Dendritic cell treated with granulocyte-macrophage colony-stimulating factor and Interleukin-4, amounts not matched to agents 40 ng/mL and 50 ng/mL, for 4 days (primary cell): ENCODE data around the gene RHBDD1.

Source experiments
- H3K27ac Mint-ChIP-seq: one replicate; pipeline ENCODE4 v1.8.0; 2022; ENCODE audit warnings: mild to moderate bottlenecking, mixed read lengths
- H3K27me3 Mint-ChIP-seq: one replicate; pipeline ENCODE4 v1.8.0; 2022; ENCODE audit warnings: mild to moderate bottlenecking, mixed read lengths
- H3K36me3 Mint-ChIP-seq: one replicate; pipeline ENCODE4 v1.8.0; 2022; ENCODE audit warnings: low read depth, mixed read lengths
- H3K4me1 Mint-ChIP-seq: one replicate; pipeline ENCODE4 v1.8.0; 2022; ENCODE audit warnings: low read depth, mixed read lengths
- H3K4me3 Mint-ChIP-seq: one replicate; pipeline ENCODE4 v1.8.0; 2022; ENCODE audit warnings: mild to moderate bottlenecking, moderate library complexity, mixed read lengths
- H3K9me3 Mint-ChIP-seq: one replicate; pipeline ENCODE4 v1.8.0; 2022; ENCODE audit warnings: mixed read lengths
- intact Hi-C: fragments of 100-400 bp; cut with micrococcal nuclease; formaldehyde crosslinking; loops from one replicate; pipeline ENCODE4 v1.15.0; 2022

RHBDD1 gene

DNA sequence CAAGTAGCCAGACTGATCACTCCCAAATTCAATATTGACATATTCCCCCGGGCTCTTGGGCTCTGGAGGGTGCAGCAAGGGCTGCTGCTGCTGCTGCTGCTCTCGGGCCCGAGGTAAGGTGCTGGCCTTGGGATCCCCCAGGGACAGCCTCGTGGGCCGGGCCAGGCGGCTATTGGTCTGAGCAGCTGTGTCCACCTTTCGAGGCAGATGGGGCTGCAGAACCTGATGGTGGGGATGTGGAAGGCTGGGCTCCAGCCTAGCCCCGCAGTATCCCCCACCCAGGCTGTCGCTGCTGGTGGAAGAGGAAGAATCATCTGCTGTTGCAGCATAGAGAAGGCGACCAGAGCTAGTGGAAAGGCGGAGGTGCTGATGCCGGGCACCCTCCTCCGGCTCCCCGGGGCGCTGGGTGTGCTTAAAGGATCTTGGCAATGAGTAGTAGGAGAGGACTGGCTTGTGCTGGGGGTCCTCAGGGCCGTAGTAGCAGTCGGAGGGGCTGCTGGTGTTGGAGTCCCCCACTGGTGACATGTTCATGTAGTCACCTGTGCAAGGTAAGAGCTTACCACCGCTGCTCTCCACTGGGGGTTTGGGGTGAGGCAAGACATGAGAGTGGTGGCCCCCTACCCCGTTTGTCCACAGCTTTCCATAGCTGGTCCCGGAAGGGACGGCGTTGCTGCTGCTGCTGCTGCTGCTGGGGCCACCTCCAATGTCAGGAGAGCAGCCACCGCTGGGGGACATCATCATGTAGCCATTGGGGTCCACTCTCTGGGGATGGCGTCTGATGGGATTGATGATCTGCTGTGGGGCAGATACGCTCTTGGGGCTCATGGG is 39.6 kb upstream of the RHBDD1 start:
- Mint-ChIP-seq H3K27ac (no peak overlapping the region), H3K36me3 (peaks cover 5% of the 10 kb centered on the region), H3K4me1 (peaks cover 34% of the 10 kb centered on the region), H3K9me3 (no peaks in the 10 kb centered on the region), H3K4me3 (no peak overlapping the region), H3K27me3 (peaks cover 61% of the 10 kb centered on the region)
- intact Hi-C loops = no loop called here

DNA sequence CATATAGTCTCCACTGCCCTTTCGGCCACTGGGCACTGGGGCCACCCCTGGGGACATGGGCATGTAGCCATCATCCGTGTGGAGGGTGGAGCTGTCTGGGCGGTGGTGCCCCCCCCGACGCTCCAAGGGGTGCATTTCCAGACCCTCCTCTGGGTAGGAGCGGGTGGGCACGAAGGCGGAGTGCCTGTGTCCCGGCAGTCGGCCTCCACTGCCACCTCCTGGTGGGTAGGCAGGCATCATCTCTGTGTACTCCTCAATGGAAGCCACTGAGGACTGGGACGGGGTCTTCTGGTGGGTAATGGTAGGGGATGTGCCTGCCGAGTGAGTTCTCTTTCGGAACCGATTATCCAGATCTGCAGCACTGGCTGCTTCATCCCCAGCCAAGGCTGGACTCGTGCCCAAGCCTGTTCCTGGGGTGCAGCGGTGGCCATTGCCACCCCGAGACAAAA is 39.0 kb upstream of the RHBDD1 start:
- no peak overlapping the region for H3K4me3 Mint-ChIP-seq
- H3K4me1 Mint-ChIP-seq = peaks cover 38% of the 10 kb centered on the region
- H3K36me3 Mint-ChIP-seq = no peaks in the 10 kb centered on the region
- no peaks in the 10 kb centered on the region for H3K9me3 Mint-ChIP-seq
- H3K27me3 Mint-ChIP-seq = peaks cover 66% of the 10 kb centered on the region
- H3K27ac Mint-ChIP-seq = no peak overlapping the region
- intact Hi-C loops = no loop called here

DNA sequence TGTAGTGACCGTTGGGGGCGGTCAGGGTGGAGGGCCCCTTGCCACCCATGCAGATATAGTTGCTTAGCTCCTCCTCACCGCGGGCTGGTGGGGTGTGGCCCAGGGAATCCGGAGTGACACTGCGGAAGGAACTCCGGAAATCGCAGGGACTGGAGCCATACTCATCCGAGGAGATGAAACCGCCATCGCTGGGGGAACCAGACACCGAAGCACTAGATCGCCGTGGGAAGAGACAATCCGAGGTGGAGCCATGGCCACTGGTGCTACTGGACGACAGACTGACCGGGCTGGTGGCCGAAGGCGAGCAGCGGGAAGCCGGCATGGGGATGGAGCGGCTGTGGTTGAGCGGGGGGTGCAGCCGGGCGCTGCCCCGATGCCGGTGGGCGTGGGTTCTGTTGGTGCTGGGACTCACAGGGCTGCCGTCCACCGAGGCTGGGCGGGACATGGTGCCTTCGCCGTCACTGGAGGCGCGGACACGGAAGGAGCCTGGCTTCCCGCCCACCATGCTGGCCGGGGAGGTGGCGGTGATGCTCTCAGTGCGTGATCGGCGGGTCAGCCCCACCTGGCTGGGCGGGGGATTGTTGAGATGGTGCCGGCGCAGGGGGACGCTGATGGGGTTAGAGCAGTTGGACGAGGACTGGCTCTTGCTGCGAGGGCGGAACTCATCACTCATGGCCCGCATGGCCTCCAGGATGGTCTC is 38.4 kb upstream of the RHBDD1 start:
- intact Hi-C loops = no loop called here
- Mint-ChIP-seq H3K9me3 (no peaks in the 10 kb centered on the region), H3K4me1 (peaks cover 33% of the 10 kb centered on the region), H3K36me3 (no peaks in the 10 kb centered on the region), H3K27ac (no peak overlapping the region), H3K27me3 (peaks cover 62% of the 10 kb centered on the region), H3K4me3 (peak overlapping the region; percentile 2)

DNA sequence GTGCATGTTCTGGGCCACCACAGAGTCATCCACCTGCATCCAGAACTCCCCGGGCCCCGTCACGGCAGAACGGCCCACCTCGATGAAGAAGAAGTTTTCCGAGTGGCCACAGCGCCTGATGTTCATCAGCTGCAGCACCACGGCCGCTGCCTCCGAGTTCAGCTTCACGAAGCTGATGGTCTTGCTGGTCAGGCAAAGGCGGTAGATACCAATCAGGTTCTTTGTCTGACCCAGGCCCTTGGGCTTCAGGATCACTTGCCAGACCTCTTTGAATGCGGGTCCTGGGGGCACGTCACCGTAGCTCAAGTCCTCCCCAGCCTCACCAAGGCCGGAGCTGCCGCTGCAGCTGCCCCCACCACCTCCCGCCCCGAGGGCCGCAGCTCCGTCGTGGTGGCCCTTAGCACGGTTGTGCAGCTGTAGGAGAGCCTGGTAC is 37.8 kb upstream of the RHBDD1 start:
- Mint-ChIP-seq H3K9me3 (no peaks in the 10 kb centered on the region), H3K27ac (no peak overlapping the region), H3K27me3 (peaks cover 63% of the 10 kb centered on the region), H3K4me1 (peaks cover 32% of the 10 kb centered on the region), H3K4me3 (no peak overlapping the region), H3K36me3 (no peaks in the 10 kb centered on the region)
- intact Hi-C loops = no loop called here

DNA sequence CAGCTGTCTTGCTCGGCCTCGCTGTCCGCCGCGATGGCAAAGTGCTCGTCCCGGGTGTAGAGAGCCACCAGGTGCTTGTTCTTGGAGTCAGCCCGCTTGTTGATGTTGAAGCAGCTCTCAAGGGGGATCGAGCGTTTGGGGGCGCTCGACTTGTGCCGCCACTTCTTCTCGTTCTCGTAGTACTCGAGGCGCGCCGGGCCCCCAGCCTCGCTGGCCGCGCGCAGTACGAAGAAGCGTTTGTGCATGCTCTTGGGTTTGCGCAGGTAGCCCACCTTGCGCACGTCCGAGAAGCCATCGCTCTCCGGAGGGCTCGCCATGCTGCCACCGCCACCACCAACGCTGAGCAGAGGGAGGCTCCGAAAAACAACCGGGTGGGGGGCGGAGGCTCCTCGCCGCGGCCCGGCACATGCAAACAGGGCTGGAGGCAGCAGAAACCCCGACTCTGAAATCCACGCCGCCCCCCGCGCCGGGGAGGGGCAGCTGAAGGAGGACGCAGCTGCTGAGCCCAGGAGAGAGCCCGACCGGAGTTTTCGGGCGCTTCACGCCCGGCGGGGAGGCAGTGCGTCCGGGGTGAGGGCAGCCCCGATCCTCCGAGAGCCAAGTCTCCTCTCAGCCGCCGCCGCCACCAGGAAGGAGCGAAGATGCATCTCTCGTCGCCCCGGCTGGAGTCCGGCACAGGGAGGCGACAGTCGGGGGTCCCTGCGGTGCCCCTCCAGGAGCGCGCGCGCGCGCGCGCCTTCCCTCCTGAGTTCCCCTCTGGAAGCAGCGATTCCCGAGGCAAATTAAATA is 37.2 kb upstream of the RHBDD1 start:
- no peaks in the 10 kb centered on the region for H3K9me3 Mint-ChIP-seq
- no peaks in the 10 kb centered on the region for H3K36me3 Mint-ChIP-seq
- no peak overlapping the region for H3K27ac Mint-ChIP-seq
- H3K4me3 Mint-ChIP-seq = peak overlapping the region; percentile 75
- peaks cover 32% of the 10 kb centered on the region for H3K4me1 Mint-ChIP-seq
- peaks cover 67% of the 10 kb centered on the region for H3K27me3 Mint-ChIP-seq
- intact Hi-C loops = no loop called here

DNA sequence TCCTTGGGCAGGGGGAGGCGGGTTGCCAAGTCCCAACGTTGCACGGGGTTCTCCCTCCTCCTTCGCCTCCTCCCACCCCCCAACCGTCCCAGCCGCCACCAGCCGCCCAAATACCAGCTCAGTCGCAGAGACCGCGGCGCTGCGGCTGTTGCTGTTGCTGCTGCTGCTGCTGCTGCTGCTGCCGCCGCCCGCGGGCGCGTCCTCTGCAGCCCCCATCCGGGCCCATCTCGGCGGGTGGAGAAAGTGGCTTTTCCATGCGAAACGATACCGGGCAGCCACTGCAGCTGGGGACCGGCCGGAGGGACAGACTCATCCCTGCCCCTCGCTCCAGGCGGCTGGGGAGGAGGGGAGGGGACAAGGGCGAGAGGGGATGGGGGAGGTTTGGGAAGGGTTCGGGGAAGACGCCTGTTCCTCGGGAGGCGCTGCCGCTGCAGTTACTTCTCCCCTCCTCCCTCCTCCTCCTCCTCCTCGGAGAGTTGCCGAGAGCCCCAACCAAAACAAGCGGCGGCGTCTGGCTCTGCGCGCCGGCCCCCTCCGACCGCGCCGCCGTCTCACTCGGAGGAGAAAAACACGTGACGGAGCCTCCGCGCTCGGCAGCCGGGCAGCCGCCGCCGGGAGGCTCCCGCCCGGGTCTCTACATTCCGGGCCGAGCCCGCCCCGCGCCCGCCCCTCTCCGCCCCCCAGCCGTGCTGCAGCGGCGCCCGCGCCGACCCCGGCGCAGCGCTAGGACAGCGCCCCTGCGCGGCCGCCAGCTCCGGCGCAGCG is 36.5 kb upstream of the RHBDD1 start, which contains the start of gene IRS1:
Gene IRS1, minus strand, starts transcription at position 610 of the 765 bp plus-strand sequence. CDS start 1,082 bp downstream, outside the sequence.
- intact Hi-C loops = no loop called here
- Mint-ChIP-seq H3K27me3 (peaks cover 68% of the 10 kb centered on the region), H3K4me3 (peak within 1 kb of the TSS; percentile 75), H3K9me3 (no peaks in the 10 kb centered on the region), H3K36me3 (no peaks in the 10 kb centered on the region), H3K27ac (no peak within 1 kb of the TSS), H3K4me1 (peaks cover 32% of the 10 kb centered on the region)

DNA sequence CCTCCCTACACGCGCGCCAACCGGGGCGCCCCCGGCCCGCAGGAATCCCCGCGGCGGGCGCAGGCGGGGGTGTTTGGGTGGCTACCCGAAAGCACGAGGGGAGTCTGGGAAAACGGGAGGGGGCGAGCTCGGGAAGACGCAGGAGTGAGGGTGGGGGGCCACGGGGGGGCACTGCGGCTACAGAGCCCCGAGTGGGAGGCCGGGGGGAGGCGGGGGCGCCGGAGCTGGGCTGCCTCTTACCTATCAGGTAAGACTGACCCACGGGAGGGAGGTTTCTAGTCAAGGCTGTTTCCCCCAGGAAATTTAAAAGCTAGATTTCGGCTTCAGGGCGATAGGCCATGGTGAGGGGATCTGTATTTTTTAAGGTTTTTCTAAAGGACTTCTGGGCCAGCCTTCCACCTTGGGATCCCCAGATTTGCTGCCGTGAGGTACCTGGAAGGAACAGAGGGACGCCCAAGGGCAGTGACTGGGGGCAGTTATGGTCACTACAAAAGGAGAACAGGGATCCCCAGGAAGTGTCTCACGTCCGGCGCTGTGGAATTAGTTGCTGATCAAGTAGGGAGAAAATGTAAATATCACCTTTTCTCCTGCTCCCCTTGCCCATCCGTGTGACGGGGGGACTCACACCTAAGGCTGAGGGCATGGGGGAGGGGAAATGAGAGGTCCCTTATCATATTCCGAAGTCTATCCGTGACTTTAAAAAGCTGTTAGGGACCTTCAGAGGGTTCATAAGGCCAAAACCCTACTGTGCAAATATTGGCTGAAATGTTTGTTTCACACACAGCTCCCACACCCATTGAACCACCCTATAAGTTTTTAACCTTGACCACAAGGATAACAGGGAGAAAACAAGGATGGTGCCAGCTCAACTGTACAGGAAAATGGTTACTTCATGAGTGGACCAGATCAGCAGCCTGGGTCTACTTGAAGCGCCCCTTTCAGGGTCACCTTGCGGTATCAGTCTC is 35.6 kb upstream of the RHBDD1 start:
- peaks cover 32% of the 10 kb centered on the region for H3K4me1 Mint-ChIP-seq
- peak overlapping the region; percentile 55 for H3K4me3 Mint-ChIP-seq
- no peak overlapping the region for H3K27ac Mint-ChIP-seq
- intact Hi-C loops = loop anchor here (5.0 kb wide), 1 partner anchor 307 kb away; no protein-coding TSS in a partner anchor
- H3K27me3 Mint-ChIP-seq = peaks cover 74% of the 10 kb centered on the region
- H3K36me3 Mint-ChIP-seq = no peaks in the 10 kb centered on the region
- no peaks in the 10 kb centered on the region for H3K9me3 Mint-ChIP-seq

DNA sequence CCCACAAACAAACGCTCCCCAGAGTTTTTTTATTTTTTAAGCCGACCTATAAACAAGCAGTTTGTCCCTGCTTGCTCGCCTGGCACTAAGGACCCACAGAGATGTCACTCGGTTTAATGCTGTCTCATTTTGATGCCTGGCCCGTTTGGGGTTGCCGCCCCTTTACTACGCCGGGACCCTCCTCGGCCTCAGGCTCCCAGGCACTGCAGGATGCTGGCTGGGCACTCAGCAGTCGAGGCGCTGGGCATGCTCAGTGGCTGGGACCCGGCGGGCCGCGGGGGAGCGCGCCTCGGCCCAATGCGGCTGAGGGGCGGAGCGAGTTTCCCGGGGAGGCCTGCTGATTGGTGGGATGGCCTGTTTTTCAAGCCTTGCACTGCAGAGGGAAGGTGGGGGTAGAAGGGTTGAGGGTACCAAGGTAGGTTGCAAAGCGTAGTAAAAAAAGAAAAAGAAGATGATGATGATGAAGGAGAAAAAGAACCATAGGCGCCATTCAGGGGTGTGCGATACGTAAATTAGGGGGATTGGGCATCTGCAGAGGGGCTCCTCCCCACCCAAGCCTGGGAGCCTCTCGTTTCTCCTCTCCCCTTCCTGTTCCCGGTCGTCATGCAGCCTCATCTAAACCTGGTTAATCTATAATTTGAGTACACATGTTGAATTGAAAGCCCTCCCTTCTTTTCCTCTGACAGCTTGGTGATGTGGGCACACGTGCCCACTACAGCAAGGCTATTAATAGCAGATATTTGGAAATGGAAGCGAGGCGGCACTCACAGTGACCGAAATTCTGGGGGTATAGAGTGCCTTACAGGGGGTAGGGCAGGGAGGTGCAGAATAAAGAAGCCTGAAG is 34.7 kb upstream of the RHBDD1 start:
- Mint-ChIP-seq H3K4me3 (peak overlapping the region; percentile 47), H3K4me1 (peaks cover 32% of the 10 kb centered on the region), H3K27me3 (peaks cover 71% of the 10 kb centered on the region), H3K36me3 (no peaks in the 10 kb centered on the region), H3K9me3 (no peaks in the 10 kb centered on the region), H3K27ac (no peak overlapping the region)
- intact Hi-C loops = loop anchor here (5.0 kb wide), 1 partner anchor 306 kb away; no protein-coding TSS in a partner anchor

DNA sequence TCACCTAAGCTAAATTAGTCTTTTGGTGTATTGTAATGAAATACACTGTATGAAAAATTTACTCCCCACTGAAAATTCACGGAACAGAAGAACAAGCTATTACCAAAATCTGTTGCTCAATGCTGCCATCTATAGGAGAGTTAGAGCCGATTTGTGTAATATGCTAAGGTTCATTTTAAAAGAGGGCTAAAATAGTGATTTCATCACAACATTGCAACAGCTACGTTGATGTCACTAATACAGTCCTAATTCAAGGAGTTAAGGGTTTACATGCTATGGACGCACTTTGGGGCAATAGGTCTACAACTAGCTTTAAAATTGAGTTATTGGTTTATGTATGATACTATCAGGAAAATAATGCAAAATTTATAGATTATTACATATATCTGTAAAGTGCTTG is 33.3 kb upstream of the RHBDD1 start:
- Mint-ChIP-seq H3K4me1 (peaks cover 32% of the 10 kb centered on the region), H3K4me3 (no peak overlapping the region)

DNA sequence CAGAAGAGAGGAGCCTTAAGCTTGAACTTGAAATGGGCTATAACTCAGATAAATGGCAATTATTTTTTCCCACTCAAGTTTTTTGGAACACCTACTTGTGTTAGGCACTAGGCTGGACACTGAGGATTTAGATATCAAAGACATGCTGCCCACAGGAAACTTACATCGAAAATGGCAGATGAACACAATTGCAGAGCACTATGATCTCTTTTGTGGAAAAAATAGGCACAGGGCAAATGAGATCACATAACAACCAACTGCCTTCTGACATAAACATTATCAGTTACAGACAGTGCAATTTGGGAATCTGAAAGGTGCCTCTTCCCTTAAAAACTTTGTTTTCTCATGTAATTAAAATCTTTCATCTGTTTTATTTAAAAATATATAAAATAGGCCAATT is 32.4 kb upstream of the RHBDD1 start:
- Mint-ChIP-seq H3K27me3 (peaks cover 59% of the 10 kb centered on the region), H3K4me1 (peaks cover 28% of the 10 kb centered on the region), H3K9me3 (no peaks in the 10 kb centered on the region), H3K4me3 (no peak overlapping the region), H3K36me3 (no peaks in the 10 kb centered on the region), H3K27ac (no peak overlapping the region)
- intact Hi-C loops = loop anchor here (2.0 to 5.0 kb wide), 3 partner anchors 304 to 915 kb away; no protein-coding TSS in a partner anchor

More for the DNA sequence above, 33.3 kb upstream of the RHBDD1 start:
- H3K27ac Mint-ChIP-seq = no peak overlapping the region
- peaks cover 63% of the 10 kb centered on the region for H3K27me3 Mint-ChIP-seq
- H3K9me3 Mint-ChIP-seq = no peaks in the 10 kb centered on the region
- H3K36me3 Mint-ChIP-seq = no peaks in the 10 kb centered on the region
- intact Hi-C loops = loop anchor here (1.0 to 5.0 kb wide), 4 partner anchors 305 to 1132 kb away; no protein-coding TSS in a partner anchor

DNA sequence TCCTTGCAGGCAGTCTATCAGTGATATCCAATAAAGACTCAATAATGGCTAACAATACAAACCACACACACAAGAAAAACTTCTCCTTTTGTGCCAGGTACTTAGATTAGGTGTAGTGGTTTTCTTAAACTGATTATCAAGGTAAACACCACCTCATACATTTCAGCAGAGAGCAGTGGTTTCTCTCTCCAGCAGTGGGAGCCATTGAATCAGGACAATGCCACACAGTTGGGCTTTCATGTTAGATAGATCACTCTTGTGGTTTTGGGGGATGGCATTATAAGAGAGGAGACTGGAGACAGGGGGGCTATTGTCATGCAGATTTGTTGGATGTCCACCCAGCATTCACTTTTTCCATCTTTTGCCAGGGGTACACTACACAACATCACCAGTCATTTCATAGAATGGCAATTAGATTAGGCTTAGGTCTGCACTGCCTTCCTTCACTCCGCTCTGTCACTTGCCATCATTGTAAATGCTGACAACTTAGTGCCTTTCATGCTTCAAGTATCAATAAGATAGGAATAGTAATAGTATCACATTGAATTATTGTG is 22.6 kb upstream of the RHBDD1 start:
- Mint-ChIP-seq H3K9me3 (no peaks in the 10 kb centered on the region), H3K36me3 (no peaks in the 10 kb centered on the region), H3K27me3 (peaks cover 17% of the 10 kb centered on the region), H3K4me1 (no peaks in the 10 kb centered on the region), H3K4me3 (no peak overlapping the region), H3K27ac (no peak overlapping the region)
- intact Hi-C loops = loop anchor here (10.0 kb wide), 1 partner anchor 172 kb away; no protein-coding TSS in a partner anchor
